Psoas muscle (tissue), 8 donors: ENCODE results near the gene ARSB. TPM values are rescaled to one million over a fixed set of nuclear protein-coding genes. Genes with fewer than 3 reads are reported as not detected.

ENCODE experiments used
- ATAC-seq, 4 donors: fragments of 200-7000 bp; cut with Tn5 transposase; one replicate each; pipeline ENCODE4 v1.9.1; 2020; ENCODE audit warnings: moderate library complexity in 3 of 4, mild to moderate bottlenecking in 2 of 4
- DNase-seq, 2 donors: peaks; one replicate each; pipeline ENCODE4 v3.0.0-alpha.2; 2020
- H3K27ac ChIP-seq: fragments of 200-600 bp; one replicate; pipeline ENCODE4 v1.8.0; 2022
- H3K27me3 ChIP-seq, 3 donors: fragments of 200-600 bp in 1 of 3; one replicate each; pipeline versions ENCODE4 v1.6.1 to v1.8.0; 2013 to 2022; ENCODE audit warnings: low read length in 2 of 3, mild to moderate bottlenecking in 2 of 3, moderate library complexity in 1 of 3; ENCODE audit not compliant: insufficient read depth in 3 of 3
- H3K36me3 ChIP-seq, 2 donors: fragments of 200-600 bp in 1 of 2; one replicate each; pipeline versions ENCODE4 v1.6.1 to v1.8.0; 2013 to 2022; ENCODE audit warnings: low read depth in 1 of 2, mild to moderate bottlenecking in 1 of 2, moderate library complexity in 1 of 2; ENCODE audit not compliant: insufficient read depth in 1 of 2
- H3K4me1 ChIP-seq: fragments of 200-600 bp; one replicate; pipeline ENCODE4 v1.8.0; 2022
- H3K4me3 ChIP-seq: fragments of 200-600 bp; one replicate; pipeline ENCODE4 v1.8.0; 2022; ENCODE audit warnings: mild to moderate bottlenecking
- H3K9me3 ChIP-seq: fragments of 200-600 bp; one replicate; pipeline ENCODE4 v1.8.0; 2022
- WGBS, 3 donors: extraction: QIAGEN DNeasy Blood & Tissue Kit; methylation state at CpG; one replicate each; pipeline versions ENCODE4 v1.1.6 to v1.1.7; 2013; 5-methylcytosine and 5-hydroxymethylcytosine counted together
- intact Hi-C, 2 donors: fragments of 100-400 bp; cut with DNase I; formaldehyde crosslinking; loops; one replicate each; pipeline versions ENCODE4 v1.11.0 to v1.14.2; 2022
- polyA plus RNA-seq, 3 donors: library from polyadenylated mRNA; stranded (reverse); fragments of 200-250 nt; gene quantifications; one replicate each; pipeline ENCODE4 v1.2.3, GENCODE V29; 2013
- total RNA-seq, 4 donors: library from RNA; stranded (reverse); fragmentation: NEBNext Ultra II Directional in 2 of 4; extraction: Animal tissue kit (Norgen Biotek cat#: 25700) in 2 of 4; gene quantifications; one replicate each; pipeline versions ENCODE4 v1.2.1 to v1.2.4, GENCODE V29; 2021 to 2023
- TF ChIP-seq, protein P1 (sequence below): fragments of 200-600 bp; IDR thresholded peaks from one replicate; pipeline ENCODE4 v1.8.0; 2022; ENCODE audit warnings: antibody characterized with exemption
- donor health status: healthy with polysubstance abuse.
- donor health status: DM: no; HTN: no; CAD: no; lungs with moderate emphysema.
- donor health status: Bipolar disorder and iron deficiency.
- donor health status: healthy.
- donor health status: DM: yes; HTN: yes; CAD: no.
- donor health status: DM: no; HTN: no; CAD: no.
- donor health status: DM: no; HTN: no; CAD: no.
- donor health status: DM: yes; HTN: yes; CAD: no.

Gene ARSB
- total and polyA plus RNA-seq, 7 donors = 1.3 to 6.5 (median 3.6) TPM

DNA sequence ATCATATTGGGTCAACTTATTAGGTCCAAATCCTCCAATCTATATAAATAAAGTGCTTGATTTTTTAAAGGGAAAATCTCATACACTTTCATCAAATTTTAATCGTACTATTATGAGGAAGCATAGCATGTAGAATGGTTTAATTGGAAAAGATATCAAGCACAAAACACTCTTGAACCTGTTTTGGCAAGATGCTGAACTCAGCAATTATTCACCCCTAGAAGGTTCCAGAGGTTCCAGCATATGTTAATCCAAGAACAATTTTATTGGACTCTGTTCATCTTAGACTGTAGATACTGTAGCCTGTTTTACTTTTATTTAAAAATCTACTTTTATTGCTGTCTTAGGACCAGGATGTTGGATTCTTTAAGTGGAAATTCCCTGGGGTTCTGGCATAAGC, 244.1 kb downstream of the ARSB start:
- no peaks in the 10 kb centered on the region for H3K9me3 ChIP-seq
- no peaks in the 10 kb centered on the region for H3K36me3 ChIP-seq
- no peak overlapping the region for H3K4me3 ChIP-seq
- no peaks in the 10 kb centered on the region for H3K4me1 ChIP-seq
- WGBS, 3 donors = 40 to 56% (median 48%) methylated on average over 1 of the region's 1 CpG
- H3K27me3 ChIP-seq = peaks cover 0 to 4% (median 0%) of the 10 kb centered on the region in 3 donors
- no peak for DNase-seq
- ATAC-seq = no peak
- intact Hi-C loops = no loop called here
- no peak overlapping the region for H3K27ac ChIP-seq
- TF ChIP-seq, protein P1, sequence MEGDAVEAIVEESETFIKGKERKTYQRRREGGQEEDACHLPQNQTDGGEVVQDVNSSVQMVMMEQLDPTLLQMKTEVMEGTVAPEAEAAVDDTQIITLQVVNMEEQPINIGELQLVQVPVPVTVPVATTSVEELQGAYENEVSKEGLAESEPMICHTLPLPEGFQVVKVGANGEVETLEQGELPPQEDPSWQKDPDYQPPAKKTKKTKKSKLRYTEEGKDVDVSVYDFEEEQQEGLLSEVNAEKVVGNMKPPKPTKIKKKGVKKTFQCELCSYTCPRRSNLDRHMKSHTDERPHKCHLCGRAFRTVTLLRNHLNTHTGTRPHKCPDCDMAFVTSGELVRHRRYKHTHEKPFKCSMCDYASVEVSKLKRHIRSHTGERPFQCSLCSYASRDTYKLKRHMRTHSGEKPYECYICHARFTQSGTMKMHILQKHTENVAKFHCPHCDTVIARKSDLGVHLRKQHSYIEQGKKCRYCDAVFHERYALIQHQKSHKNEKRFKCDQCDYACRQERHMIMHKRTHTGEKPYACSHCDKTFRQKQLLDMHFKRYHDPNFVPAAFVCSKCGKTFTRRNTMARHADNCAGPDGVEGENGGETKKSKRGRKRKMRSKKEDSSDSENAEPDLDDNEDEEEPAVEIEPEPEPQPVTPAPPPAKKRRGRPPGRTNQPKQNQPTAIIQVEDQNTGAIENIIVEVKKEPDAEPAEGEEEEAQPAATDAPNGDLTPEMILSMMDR = no peak

GRCh38 chr5:78738693-78739300, 246.3 kb downstream of the ARSB start:
- H3K4me1 ChIP-seq = no peaks in the 10 kb centered on the region
- no peaks in the 10 kb centered on the region for H3K27me3 ChIP-seq
- TF ChIP-seq, protein P1 = no peak
- intact Hi-C loops = no loop called here
- ATAC-seq (no peak), DNase-seq (no peak)
- no peak overlapping the region for H3K4me3 ChIP-seq
- no peak overlapping the region for H3K27ac ChIP-seq
- WGBS, 3 donors = 66 to 71% (median 70%) methylated on average over 4 of the region's 4 CpGs
- H3K9me3 ChIP-seq = peaks cover 5% of the 10 kb centered on the region
- no peaks in the 10 kb centered on the region for H3K36me3 ChIP-seq

- no peak for ATAC-seq
- H3K4me1 ChIP-seq = no peaks in the 10 kb centered on the region
- no peak for DNase-seq
- no peak overlapping the region for H3K27ac ChIP-seq
- peaks cover 5% of the 10 kb centered on the region for H3K9me3 ChIP-seq
- TF ChIP-seq, protein P1 = no peak
- H3K4me3 ChIP-seq = no peak overlapping the region
- intact Hi-C loops = no loop called here
- H3K36me3 ChIP-seq = no peaks in the 10 kb centered on the region
- WGBS, 3 donors = 97 to 98% (median 98%) methylated on average over 3 of the region's 3 CpGs
- no peaks in the 10 kb centered on the region for H3K27me3 ChIP-seq
These were observed 247.0 kb downstream of the ARSB start for GRCh38 chr5:78738104-78738503.

- intact Hi-C loops = no loop called here
- TF ChIP-seq, protein P1 = no peak
- ATAC-seq (no peak), DNase-seq (no peak)
- Histone ChIP-seq H3K36me3 (no peaks in the 10 kb centered on the region), H3K27ac (no peak overlapping the region), H3K4me1 (no peaks in the 10 kb centered on the region), H3K9me3 (peaks cover 5% of the 10 kb centered on the region), H3K4me3 (no peak overlapping the region), H3K27me3 (no peaks in the 10 kb centered on the region)
- WGBS, 3 donors = 96 to 98% (median 98%) methylated on average over 4 of the region's 4 CpGs
These were observed 249.2 kb downstream of the ARSB start for GRCh38 chr5:78735834-78736463.
